IPS-NIHi11 (cell line): Measurements from ENCODE around the gene ECD.
"Not testable (repeated sequence)": the region's sequence is repeated elsewhere in the genome, so short reads cannot be mapped to it uniquely, and the experiment has no call there.

Experiments used
- DNase-seq: peaks from one replicate; pipeline ENCODE4 v3.0.0; 2012; ENCODE audit warnings: mixed read lengths, low spot score

ECD gene

DNA sequence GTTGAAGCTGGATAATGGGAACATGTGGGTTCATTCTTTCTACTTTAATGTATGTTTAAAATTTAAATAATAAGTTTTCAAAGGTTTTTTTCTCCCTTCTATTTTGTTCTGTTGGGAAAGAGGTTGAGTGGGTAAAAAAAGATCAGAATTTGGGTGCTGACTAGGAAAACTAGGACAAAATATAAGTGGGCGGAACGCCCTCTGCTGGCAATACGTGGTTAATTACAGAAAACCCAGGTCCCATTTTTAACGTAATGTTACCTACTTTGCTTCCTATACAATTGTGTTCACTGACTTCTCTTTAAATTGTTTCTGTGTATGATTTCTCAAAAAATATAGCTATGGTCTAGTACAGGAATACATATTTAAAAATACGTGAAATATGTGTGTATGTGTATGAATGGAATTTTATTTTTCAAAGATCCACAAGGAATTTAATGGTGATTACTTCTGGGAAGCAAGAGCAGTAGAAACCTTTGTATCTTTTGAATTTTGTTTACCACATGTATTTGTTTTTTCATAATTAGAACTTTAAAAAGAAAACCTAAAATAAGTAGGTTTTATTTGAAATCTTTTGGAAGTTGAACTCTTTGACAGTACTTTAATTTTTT lies 8.7 kb downstream of the ECD start:
- DNase-seq = peak; percentile 52

DNA sequence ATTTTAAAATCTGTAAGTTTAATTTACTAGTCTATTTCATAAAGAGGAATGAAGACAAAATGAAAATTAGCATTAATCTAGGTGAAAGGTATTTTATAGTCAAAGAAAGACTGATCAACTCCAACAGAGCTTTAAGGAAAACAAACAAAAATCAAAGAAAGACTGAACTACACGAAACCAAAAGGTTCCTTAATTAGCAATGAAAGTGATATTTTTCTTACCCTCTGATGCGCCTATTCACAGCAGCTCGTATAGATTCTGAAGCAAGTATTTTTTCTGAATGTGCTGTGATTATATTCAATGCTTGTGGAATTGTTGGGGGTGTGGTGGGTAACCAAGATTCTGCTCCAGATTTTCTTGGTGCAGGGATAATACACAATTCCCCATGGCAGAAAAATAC lies 11.8 kb downstream of the ECD start:
- DNase-seq = no peak

- DNase-seq = no peak
These were observed 15.8 kb downstream of the ECD start for GRCh38 chr10:73152009-73152408.

GRCh38 chr10:73150633-73151413 lies 17.0 kb downstream of the ECD start:
- not testable (repeated sequence) for DNase-seq

DNA sequence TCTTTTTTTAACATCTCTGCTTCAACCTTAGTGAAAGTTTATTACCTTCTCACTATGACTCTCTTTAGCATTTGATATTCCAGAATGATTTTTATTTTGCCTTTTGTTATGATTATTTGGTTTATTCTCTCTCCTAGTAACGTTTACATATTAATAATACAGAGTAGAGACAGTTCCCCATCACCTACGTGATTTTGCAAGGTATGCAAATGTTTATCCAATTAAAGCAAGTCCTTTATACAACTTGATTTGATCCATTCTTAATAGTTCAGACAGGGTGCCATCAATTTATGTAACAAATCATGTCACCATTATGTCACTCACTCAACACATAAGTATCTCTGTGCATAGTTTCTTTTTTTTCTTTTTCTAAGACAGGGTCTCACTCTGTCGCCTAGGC lies 26.2 kb downstream of the ECD start:
- no peak for DNase-seq

DNA sequence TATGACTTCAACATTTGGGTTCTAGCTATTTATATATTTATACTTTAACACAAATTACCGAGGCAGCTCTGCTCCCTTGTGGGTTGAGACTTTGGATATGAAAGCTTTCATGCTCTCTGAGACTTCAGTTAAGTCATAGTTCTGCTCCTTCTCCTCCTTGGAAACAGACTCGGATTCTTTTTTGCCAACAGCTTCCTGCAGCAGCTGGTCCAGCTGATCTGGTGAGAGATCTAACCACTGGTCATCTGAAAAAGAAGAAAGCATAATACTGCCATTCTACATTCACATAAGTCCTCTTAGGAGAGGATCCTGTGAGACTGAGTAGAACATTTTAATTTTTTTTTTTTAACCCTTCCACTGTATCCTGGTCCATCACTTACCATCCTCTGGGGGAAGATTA lies 28.6 kb downstream of the ECD start:
- DNase-seq = no peak

GRCh38 chr10:73136627-73137026 lies 31.2 kb downstream of the ECD start:
- no peak for DNase-seq

- DNase-seq = no peak
These were observed 33.1 kb downstream of the ECD start for GRCh38 chr10:73134727-73135126.

GRCh38 chr10:73131913-73132686 lies 35.7 kb downstream of the ECD start:
- no peak for DNase-seq

DNA sequence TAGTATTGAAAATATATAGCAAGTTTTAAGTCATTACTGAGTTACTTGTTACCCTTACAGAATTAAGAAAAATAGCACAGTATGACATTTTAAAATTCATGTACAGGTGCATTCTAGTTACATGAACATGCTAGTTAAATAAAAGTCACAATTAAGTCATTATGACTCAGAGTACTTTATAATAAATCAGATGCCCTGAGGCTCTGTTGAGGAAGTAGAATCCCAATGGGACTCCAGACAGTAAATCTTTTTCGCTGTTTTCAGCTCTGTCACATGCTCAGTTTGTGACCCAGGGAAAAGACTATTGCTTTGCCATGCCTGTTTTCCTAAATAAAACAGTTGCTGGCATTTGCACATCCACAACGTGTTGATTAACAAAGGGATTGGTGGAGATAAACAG lies 36.5 kb downstream of the ECD start:
- DNase-seq = no peak

GRCh38 chr10:73126343-73126742 lies 41.5 kb downstream of the ECD start:
- no peak for DNase-seq

DNA sequence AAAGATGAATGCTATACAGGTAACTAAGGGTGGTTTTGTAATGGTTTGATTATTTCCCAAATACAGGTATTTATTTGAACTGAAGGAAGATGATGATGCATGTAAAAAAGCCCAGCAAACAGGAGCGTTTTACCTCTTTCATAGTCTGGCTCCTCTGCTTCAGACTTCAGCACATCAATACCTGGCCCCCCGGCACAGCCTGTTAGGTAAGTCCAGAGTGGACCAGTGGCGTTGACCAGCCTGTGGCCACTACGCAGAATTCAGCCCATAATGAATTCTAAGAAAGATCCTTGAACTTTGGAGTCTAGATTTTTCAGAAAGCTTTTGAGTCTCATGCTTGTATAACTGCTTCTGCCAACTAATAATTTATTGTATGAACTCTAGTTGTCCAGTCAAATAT lies 47.9 kb downstream of the ECD start:
- no peak for DNase-seq

- DNase-seq = no peak
These were observed 48.4 kb downstream of the ECD start for GRCh38 chr10:73119457-73119856.

- DNase-seq = no peak
These were observed 49.6 kb downstream of the ECD start for GRCh38 chr10:73117976-73118743.

- DNase-seq = no peak
These were observed 51.8 kb downstream of the ECD start for GRCh38 chr10:73116017-73116416.

- DNase-seq = no peak
These were observed 54.3 kb downstream of the ECD start for GRCh38 chr10:73113551-73113950.

DNA sequence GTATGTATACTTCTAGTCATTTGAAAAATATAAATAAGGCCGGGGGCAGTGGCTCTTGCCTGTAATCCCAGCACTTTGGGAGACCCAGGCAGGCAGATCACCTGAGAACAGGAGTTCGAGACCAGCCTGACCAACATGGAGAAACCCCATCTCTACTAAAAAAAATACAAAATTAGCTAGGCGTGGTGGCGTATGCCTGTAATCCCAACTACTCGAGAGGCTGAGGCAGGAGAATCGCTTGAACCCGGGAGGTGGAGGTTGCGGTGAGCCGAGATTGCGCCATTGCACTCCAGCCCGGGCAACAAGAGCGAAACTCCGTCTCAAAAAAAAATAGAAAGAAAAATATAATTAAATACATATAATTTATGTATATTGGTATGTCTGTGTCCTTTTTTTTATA lies 55.8 kb downstream of the ECD start:
- not testable (repeated sequence) for DNase-seq

DNA sequence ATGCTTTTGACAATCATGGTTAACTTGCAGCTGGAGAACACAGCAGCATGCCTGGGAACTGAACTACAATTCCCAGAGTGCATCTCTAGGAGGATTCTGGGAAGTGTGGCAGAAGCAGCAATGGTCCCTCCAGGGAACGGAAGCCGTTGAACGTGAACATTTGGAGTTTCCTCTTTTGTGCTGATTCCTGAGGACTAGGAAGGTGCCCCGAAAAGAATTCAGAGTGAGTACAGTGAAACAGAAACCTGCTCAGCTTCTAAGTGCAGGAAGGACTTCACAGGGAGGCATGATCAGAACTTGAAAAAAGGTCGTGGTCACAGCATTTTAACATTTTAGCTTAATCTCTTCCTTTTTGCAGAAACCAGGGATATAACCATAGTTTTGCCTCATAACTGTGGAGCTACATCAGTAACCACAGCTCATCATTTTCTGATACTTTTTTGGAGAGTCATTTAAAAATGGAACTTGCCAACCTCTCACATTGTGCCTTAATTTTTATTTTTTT lies 57.4 kb downstream of the ECD start, which contains the start of gene NUDT13:
Gene NUDT13, plus strand, starts transcription at position 111 of the 505 bp plus-strand sequence. CDS start 3,911 bp downstream, outside the sequence.
- DNase-seq = peak; percentile 75

DNA sequence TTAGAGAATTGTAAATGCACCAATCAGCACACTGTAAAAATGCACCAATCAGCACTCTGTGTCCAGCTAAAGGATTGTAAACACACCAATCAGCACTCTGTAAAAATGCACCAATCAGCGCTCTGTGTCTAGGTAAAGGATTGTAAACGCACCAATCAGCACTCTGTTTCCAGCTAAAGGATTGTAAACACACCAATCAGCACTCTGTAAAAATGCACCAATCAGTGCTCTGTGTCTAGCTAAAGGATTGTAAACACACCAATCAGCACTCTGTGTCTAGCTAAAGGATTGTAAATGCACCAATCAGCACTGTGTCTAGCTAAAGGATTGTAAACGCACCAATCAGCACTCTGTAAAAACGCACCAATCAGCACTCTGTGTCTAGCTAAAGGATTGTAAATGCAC lies 58.6 kb downstream of the ECD start:
- not testable (repeated sequence) for DNase-seq

DNA sequence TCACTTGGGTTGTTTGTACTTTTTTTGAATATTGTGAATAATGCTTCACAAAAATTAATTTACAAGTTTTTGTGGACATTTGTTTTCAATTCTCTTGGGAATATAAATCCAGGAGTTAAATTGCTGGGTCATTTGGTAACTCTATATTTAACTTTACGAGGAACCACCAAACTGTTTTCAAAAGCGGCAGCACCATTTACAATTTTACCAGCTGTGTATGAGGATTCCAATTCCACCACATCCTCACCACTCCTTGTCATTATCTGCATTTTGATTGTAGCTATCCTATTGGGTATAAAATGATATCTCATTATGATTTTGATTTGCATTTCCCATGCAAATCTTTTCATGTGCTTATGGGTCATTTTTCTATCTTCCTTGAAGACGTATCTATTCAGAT lies 61.5 kb downstream of the ECD start:
- no peak for DNase-seq

DNA sequence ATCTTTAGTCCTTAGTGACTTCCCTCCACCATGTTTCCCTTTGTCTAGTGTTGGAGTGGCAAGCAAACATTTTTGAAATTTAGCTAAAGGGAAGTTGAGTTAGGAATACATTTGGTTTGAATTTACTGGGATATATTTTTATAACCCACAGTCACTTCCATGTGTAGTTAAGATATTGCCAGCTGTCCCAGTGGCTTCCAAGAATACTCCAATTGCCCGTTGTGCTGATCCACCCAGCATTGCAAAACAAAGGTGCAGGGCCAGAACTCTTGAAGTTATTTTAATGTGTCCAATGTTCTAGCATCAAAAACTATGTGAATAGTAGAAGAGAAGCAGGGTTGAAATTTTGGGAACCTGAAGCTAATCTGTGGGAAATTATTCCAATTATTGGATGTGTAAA lies 68.7 kb downstream of the ECD start:
- DNase-seq = no peak

DNA sequence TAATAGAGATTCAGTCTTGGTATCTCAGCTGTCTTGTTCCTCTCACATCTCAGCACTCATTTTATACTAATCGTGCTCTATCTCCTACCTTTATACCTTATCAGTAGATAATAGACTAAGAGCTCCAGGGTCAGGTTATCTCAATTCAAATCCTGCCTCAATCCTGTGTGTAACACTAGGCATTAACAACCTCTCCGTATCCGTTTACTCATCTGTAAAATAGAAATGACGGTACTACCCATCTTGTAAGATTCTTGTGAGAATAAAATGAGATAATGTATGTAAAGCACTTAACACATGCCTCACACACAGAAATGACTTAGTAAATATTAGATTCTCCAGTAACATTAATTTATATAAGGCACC lies 70.5 kb downstream of the ECD start:
- DNase-seq = no peak
